Activated naive CD8-positive, alpha-beta T cell (primary cell): ENCODE results near the gene PAK6.

ENCODE experiments used
- H3K27ac Mint-ChIP-seq: one replicate; pipeline ENCODE4 v1.8.0; 2021; ENCODE audit warnings: mixed read lengths
- H3K27me3 Mint-ChIP-seq: one replicate; pipeline ENCODE4 v1.8.0; 2021; ENCODE audit warnings: mixed read lengths
- H3K36me3 Mint-ChIP-seq: one replicate; pipeline ENCODE4 v1.8.0; 2021; ENCODE audit warnings: mixed read lengths
- H3K4me1 Mint-ChIP-seq: one replicate; pipeline ENCODE4 v1.8.0; 2021; ENCODE audit warnings: low read depth, mixed read lengths
- H3K4me3 Mint-ChIP-seq: one replicate; pipeline ENCODE4 v1.8.0; 2021; ENCODE audit warnings: mild to moderate bottlenecking, mixed read lengths
- H3K9me3 Mint-ChIP-seq: one replicate; pipeline ENCODE4 v1.8.0; 2021; ENCODE audit warnings: low read depth, mixed read lengths

PAK6 gene

GRCh38 chr15:40258544-40258943 lies 19.7 kb downstream of the PAK6 start:
- Mint-ChIP-seq H3K9me3 (no peaks in the 10 kb centered on the region), H3K27ac (no peak overlapping the region), H3K36me3 (no peaks in the 10 kb centered on the region), H3K4me1 (peaks cover 3% of the 10 kb centered on the region), H3K4me3 (no peak overlapping the region), H3K27me3 (peaks cover 7% of the 10 kb centered on the region)

GRCh38 chr15:40259021-40259420 lies 20.2 kb downstream of the PAK6 start:
- Mint-ChIP-seq H3K27ac (no peak overlapping the region), H3K27me3 (peaks cover 4% of the 10 kb centered on the region)

GRCh38 chr15:40263024-40263754 lies 24.3 kb downstream of the PAK6 start:
- H3K27ac Mint-ChIP-seq = no peak overlapping the region
- H3K4me1 Mint-ChIP-seq = no peaks in the 10 kb centered on the region
- no peaks in the 10 kb centered on the region for H3K27me3 Mint-ChIP-seq

More at GRCh38 chr15:40259021-40259420, 20.2 kb downstream of the PAK6 start:
- no peaks in the 10 kb centered on the region for H3K9me3 Mint-ChIP-seq
- no peak overlapping the region for H3K4me3 Mint-ChIP-seq
- H3K36me3 Mint-ChIP-seq = no peaks in the 10 kb centered on the region
- H3K4me1 Mint-ChIP-seq = no peaks in the 10 kb centered on the region

GRCh38 chr15:40264321-40265153 lies 25.7 kb downstream of the PAK6 start:
- no peaks in the 10 kb centered on the region for H3K27me3 Mint-ChIP-seq
- no peak overlapping the region for H3K27ac Mint-ChIP-seq
- no peaks in the 10 kb centered on the region for H3K4me1 Mint-ChIP-seq
- no peaks in the 10 kb centered on the region for H3K9me3 Mint-ChIP-seq
- no peak overlapping the region for H3K4me3 Mint-ChIP-seq
- no peaks in the 10 kb centered on the region for H3K36me3 Mint-ChIP-seq

More at GRCh38 chr15:40263024-40263754, 24.3 kb downstream of the PAK6 start:
- Mint-ChIP-seq H3K9me3 (no peaks in the 10 kb centered on the region), H3K4me3 (no peak overlapping the region), H3K36me3 (no peaks in the 10 kb centered on the region)

GRCh38 chr15:40265355-40265754 lies 26.5 kb downstream of the PAK6 start:
- Mint-ChIP-seq H3K36me3 (no peaks in the 10 kb centered on the region), H3K9me3 (no peaks in the 10 kb centered on the region), H3K27ac (no peak overlapping the region), H3K27me3 (no peaks in the 10 kb centered on the region), H3K4me3 (no peak overlapping the region), H3K4me1 (no peaks in the 10 kb centered on the region)

- Mint-ChIP-seq H3K4me1 (no peaks in the 10 kb centered on the region), H3K36me3 (no peaks in the 10 kb centered on the region), H3K27me3 (no peaks in the 10 kb centered on the region), H3K9me3 (no peaks in the 10 kb centered on the region), H3K27ac (no peak overlapping the region), H3K4me3 (no peak overlapping the region)
These were observed 27.0 kb downstream of the PAK6 start for GRCh38 chr15:40265875-40266274.

GRCh38 chr15:40266828-40267304 lies 28.0 kb downstream of the PAK6 start:
- Mint-ChIP-seq H3K27me3 (no peaks in the 10 kb centered on the region), H3K9me3 (no peaks in the 10 kb centered on the region), H3K27ac (no peak overlapping the region)

GRCh38 chr15:40267670-40268069 lies 28.8 kb downstream of the PAK6 start:
- H3K27ac Mint-ChIP-seq = no peak overlapping the region
- H3K4me1 Mint-ChIP-seq = no peaks in the 10 kb centered on the region
- H3K9me3 Mint-ChIP-seq = no peaks in the 10 kb centered on the region
- no peaks in the 10 kb centered on the region for H3K27me3 Mint-ChIP-seq
- H3K4me3 Mint-ChIP-seq = no peak overlapping the region
- no peaks in the 10 kb centered on the region for H3K36me3 Mint-ChIP-seq

More at GRCh38 chr15:40266828-40267304, 28.0 kb downstream of the PAK6 start:
- Mint-ChIP-seq H3K4me1 (no peaks in the 10 kb centered on the region), H3K4me3 (no peak overlapping the region), H3K36me3 (no peaks in the 10 kb centered on the region)

GRCh38 chr15:40269604-40270003 lies 30.7 kb downstream of the PAK6 start:
- Mint-ChIP-seq H3K36me3 (no peaks in the 10 kb centered on the region), H3K27ac (no peak overlapping the region), H3K9me3 (no peaks in the 10 kb centered on the region), H3K4me3 (no peak overlapping the region), H3K4me1 (no peaks in the 10 kb centered on the region), H3K27me3 (no peaks in the 10 kb centered on the region)

GRCh38 chr15:40270246-40270995 lies 31.6 kb downstream of the PAK6 start:
- Mint-ChIP-seq H3K4me1 (peaks cover 2% of the 10 kb centered on the region), H3K9me3 (no peaks in the 10 kb centered on the region), H3K27me3 (no peaks in the 10 kb centered on the region), H3K36me3 (no peaks in the 10 kb centered on the region), H3K27ac (no peak overlapping the region), H3K4me3 (no peak overlapping the region)

GRCh38 chr15:40271685-40272484 lies 33.0 kb downstream of the PAK6 start:
- Mint-ChIP-seq H3K27me3 (no peaks in the 10 kb centered on the region), H3K4me1 (peaks cover 2% of the 10 kb centered on the region), H3K9me3 (no peaks in the 10 kb centered on the region), H3K4me3 (no peak overlapping the region), H3K36me3 (no peaks in the 10 kb centered on the region), H3K27ac (no peak overlapping the region)

- peaks cover 5% of the 10 kb centered on the region for H3K4me1 Mint-ChIP-seq
- H3K36me3 Mint-ChIP-seq = no peaks in the 10 kb centered on the region
- no peaks in the 10 kb centered on the region for H3K9me3 Mint-ChIP-seq
- H3K4me3 Mint-ChIP-seq = no peak overlapping the region
- H3K27ac Mint-ChIP-seq = no peak overlapping the region
- no peaks in the 10 kb centered on the region for H3K27me3 Mint-ChIP-seq
These were observed 33.7 kb downstream of the PAK6 start for GRCh38 chr15:40272485-40273056.

- H3K36me3 Mint-ChIP-seq = no peaks in the 10 kb centered on the region
- H3K9me3 Mint-ChIP-seq = no peaks in the 10 kb centered on the region
- peaks cover 2% of the 10 kb centered on the region for H3K27me3 Mint-ChIP-seq
- H3K27ac Mint-ChIP-seq = no peak overlapping the region
- no peak overlapping the region for H3K4me3 Mint-ChIP-seq
- peaks cover 5% of the 10 kb centered on the region for H3K4me1 Mint-ChIP-seq
These were observed 34.6 kb downstream of the PAK6 start for GRCh38 chr15:40273428-40273827.
